GM21529 (cell line): ENCODE data around the gene APOBEC4.
"Not testable (repeated sequence)": the region's sequence is repeated elsewhere in the genome, so short reads cannot be mapped to it uniquely, and the experiment has no call there.

ENCODE experiments used
- ATAC-seq: cut with Tn5 transposase; IDR thresholded peaks from one replicate; pipeline ENCODE4 v1.9.1; 2021; ENCODE audit not compliant: unreplicated experiment

APOBEC4 gene

GRCh38 chr1:183635606-183636333, 17.3 kb downstream of the APOBEC4 start, which contains the start of gene ARPC5:
Gene ARPC5 (minus strand): TSS chr1:183635783. CDS start chr1:183635659, 124 bp downstream.
- ATAC-seq, result peak; percentile 82

GRCh38 chr1:183635099-183635605, 18.0 kb downstream of the APOBEC4 start:
- peak; percentile 1 for ATAC-seq

- no peak for ATAC-seq
These were observed 18.6 kb downstream of the APOBEC4 start for GRCh38 chr1:183634429-183635065.

- ATAC-seq, result peak; percentile 54
These were observed 19.3 kb downstream of the APOBEC4 start for GRCh38 chr1:183633676-183634343.

- no peak for ATAC-seq
These were observed 20.2 kb downstream of the APOBEC4 start for GRCh38 chr1:183632964-183633363.

- ATAC-seq, result no peak
These were observed 21.0 kb downstream of the APOBEC4 start for GRCh38 chr1:183632114-183632513.

- ATAC-seq, result no peak
These were observed 22.4 kb downstream of the APOBEC4 start for GRCh38 chr1:183630748-183631147.

GRCh38 chr1:183628537-183628936, 24.6 kb downstream of the APOBEC4 start:
- no peak for ATAC-seq

GRCh38 chr1:183626236-183626635, 26.9 kb downstream of the APOBEC4 start:
- not testable (repeated sequence) for ATAC-seq

GRCh38 chr1:183622884-183623785, 30.0 kb downstream of the APOBEC4 start:
- ATAC-seq, result peak; percentile 94

- no peak for ATAC-seq
These were observed 31.1 kb downstream of the APOBEC4 start for GRCh38 chr1:183622013-183622412.

- ATAC-seq, result no peak
These were observed 32.8 kb downstream of the APOBEC4 start for GRCh38 chr1:183620311-183620710.

GRCh38 chr1:183619781-183620180, 33.3 kb downstream of the APOBEC4 start:
- no peak for ATAC-seq

GRCh38 chr1:183618202-183618601, 34.9 kb downstream of the APOBEC4 start:
- ATAC-seq, result not testable (repeated sequence)

- not testable (repeated sequence) for ATAC-seq
These were observed 40.1 kb downstream of the APOBEC4 start for GRCh38 chr1:183612975-183613374.

GRCh38 chr1:183612407-183612806, 40.7 kb downstream of the APOBEC4 start:
- no peak for ATAC-seq

GRCh38 chr1:183611021-183611420, 42.1 kb downstream of the APOBEC4 start:
- ATAC-seq, result no peak

GRCh38 chr1:183609759-183610452, 43.2 kb downstream of the APOBEC4 start:
- no peak for ATAC-seq

- ATAC-seq, result peak; percentile 55
These were observed 43.8 kb downstream of the APOBEC4 start for GRCh38 chr1:183609313-183609712.
